Endometrial microvascular endothelial cells (primary cell): ENCODE data around the gene EEF1A2. TPM values are rescaled to one million over a fixed set of nuclear protein-coding genes. Genes with fewer than 3 reads are reported as not detected.

Experiments used
- in situ Hi-C: cut with HindIII; loops from 2 replicates; pipeline ENCODE4 v1.10.0; 2017; ENCODE audit warnings: low sequenced_read_pairs, low pct_unique_long_range_greater_than_20kb; ENCODE audit errors: inconsistent ontology term
- total RNA-seq: library from RNA; depleted of rRNA; stranded (reverse); fragments of >200 nt; gene quantifications from one replicate; pipeline ENCODE4 v1.2.3, GENCODE V29; 2015; ENCODE audit errors: inconsistent ontology term

The EEF1A2 gene
- total RNA-seq, 1 donor from 2014 or later, result 0.09 TPM

- in situ Hi-C loops, result no loop called here
Observed at GRCh38 chr20:63477061-63477616, 21.7 kb downstream of the EEF1A2 start.

- in situ Hi-C loops, result no loop called here
Observed at GRCh38 chr20:63475209-63475608, 23.7 kb downstream of the EEF1A2 start.

- in situ Hi-C loops, result no loop called here
Observed at GRCh38 chr20:63473555-63474449, 25.1 kb downstream of the EEF1A2 start.

- in situ Hi-C loops, result no loop called here
Observed at GRCh38 chr20:63472862-63473390, 26.0 kb downstream of the EEF1A2 start.

- in situ Hi-C loops, result no loop called here
Observed at GRCh38 chr20:63471981-63472831, 26.7 kb downstream of the EEF1A2 start, which contains the start of gene KCNQ2. Gene KCNQ2, minus strand, starts transcription at chr20:63472655. Its CDS starts 192 bp downstream, at chr20:63472463.

GRCh38 chr20:63471717-63471980 lies 27.2 kb downstream of the EEF1A2 start:
- in situ Hi-C loops, result no loop called here

GRCh38 chr20:63471002-63471716 lies 27.7 kb downstream of the EEF1A2 start:
- in situ Hi-C loops, result no loop called here

- in situ Hi-C loops, result no loop called here
Observed at GRCh38 chr20:63470410-63470809, 28.5 kb downstream of the EEF1A2 start.

GRCh38 chr20:63469713-63470101 lies 29.2 kb downstream of the EEF1A2 start:
- in situ Hi-C loops, result no loop called here

- in situ Hi-C loops, result no loop called here
Observed at GRCh38 chr20:63469019-63469712, 29.7 kb downstream of the EEF1A2 start.

- in situ Hi-C loops, result no loop called here
Observed at GRCh38 chr20:63468421-63468820, 30.5 kb downstream of the EEF1A2 start.

GRCh38 chr20:63467294-63468083 lies 31.4 kb downstream of the EEF1A2 start:
- in situ Hi-C loops, result no loop called here

GRCh38 chr20:63466861-63467260 lies 32.0 kb downstream of the EEF1A2 start:
- in situ Hi-C loops, result no loop called here

- in situ Hi-C loops, result no loop called here
Observed at GRCh38 chr20:63466250-63466825, 32.5 kb downstream of the EEF1A2 start.

GRCh38 chr20:63465380-63466249 lies 33.3 kb downstream of the EEF1A2 start:
- in situ Hi-C loops, result no loop called here

GRCh38 chr20:63464289-63464635 lies 34.6 kb downstream of the EEF1A2 start:
- in situ Hi-C loops, result no loop called here
